SK-N-SH (cell line): Measurements from ENCODE around the gene RPL29. TPM values are rescaled to one million over a fixed set of nuclear protein-coding genes. Genes with fewer than 3 reads are reported as not detected.
A peak's percentile ranks its signal among the peaks of the same experiment; 100 is the strongest.

Experiments used
- CTCF ChIA-PET: fragments of 300-600, 350-600 bp; formaldehyde crosslinking; extraction: SDS; loops from one replicate; lab custom pipeline; 2021; lab: Yijun Ruan, JAX
- POLR2A ChIA-PET: fragments of 350-600 bp; sonication (Branson Sonifier 250); formaldehyde crosslinking; extraction: SDS; loops from one replicate; lab custom pipeline; 2020; ENCODE audit warnings: antibody characterized with exemption, inconsistent platforms; lab: Yijun Ruan, JAX
- DNase-seq: peaks from one replicate; pipeline ENCODE4 v3.0.0; 2012
- H2AFZ ChIP-seq: fragments of 200-600 bp; sonication (generic); 2 replicates; pipeline ENCODE4 v1.8.1; 2016; ENCODE audit warnings: antibody characterized with exemption, mild to moderate bottlenecking, low read depth
- H3F3A ChIP-seq: fragments of 200-600 bp; sonication (generic); replicated peaks from 2 replicates; pipeline ENCODE3; 2016; ENCODE audit warnings: antibody characterized with exemption, mild to moderate bottlenecking; ENCODE audit not compliant: insufficient read depth
- H3K27ac ChIP-seq, 2 experiments: fragments of 200-500 bp in 1 of 2; fragments of 200-600 bp in 1 of 2; sonication (Bioruptor generic) in 1 of 2; sonication (generic), shearing (Covaris generic) in 1 of 2; 2 replicates each; pipeline versions ENCODE4 v1.5.1 to v1.6.1; 2014 to 2016; ENCODE audit warnings: low read depth in 2 of 2, inconsistent platforms in 1 of 2, low read length in 1 of 2, mild to moderate bottlenecking in 1 of 2, mixed read lengths in 1 of 2
- H3K27me3 ChIP-seq: fragments of 200-600 bp; sonication (generic), shearing (Covaris generic); 2 replicates; pipeline ENCODE4 v1.6.1; 2016; ENCODE audit warnings: mixed run types; ENCODE audit not compliant: insufficient read depth
- H3K36me3 ChIP-seq, 2 experiments: fragments of 200-500 bp in 1 of 2; fragments of 200-600 bp in 1 of 2; sonication (Bioruptor generic) in 1 of 2; sonication (generic) in 1 of 2; replicated peaks in 1 of 2; 2 replicates each; pipeline versions ENCODE3 to v1.5.1; 2014 to 2016; ENCODE audit warnings: low read length in 1 of 2, mild to moderate bottlenecking in 1 of 2; ENCODE audit not compliant: insufficient read depth in 2 of 2, control insufficient read depth in 1 of 2
- H3K4me1 ChIP-seq, 2 experiments: fragments of 200-500 bp in 1 of 2; fragments of 200-600 bp in 1 of 2; sonication (Bioruptor generic) in 1 of 2; sonication (generic), shearing (Covaris generic) in 1 of 2; 2 replicates each; pipeline versions ENCODE4 v1.5.1 to v1.6.1; 2014 to 2016; ENCODE audit warnings: low read depth in 1 of 2, low read length in 1 of 2, mixed run types in 1 of 2; ENCODE audit not compliant: insufficient read depth in 2 of 2, control insufficient read depth in 1 of 2
- H3K4me2 ChIP-seq: fragments of 200-600 bp; sonication (generic), shearing (Covaris generic); 2 replicates; pipeline ENCODE4 v1.6.1; 2017; ENCODE audit warnings: mixed run types
- H3K4me3 ChIP-seq, 2 experiments: fragments of 200-500 bp in 1 of 2; fragments of 200-600 bp in 1 of 2; sonication (Bioruptor generic) in 1 of 2; sonication (generic), shearing (Covaris generic) in 1 of 2; 2 replicates each; pipeline versions ENCODE4 v1.5.1 to v1.8.1; 2014 to 2016; ENCODE audit warnings: low read depth in 2 of 2, inconsistent platforms in 1 of 2, low read length in 1 of 2, mild to moderate bottlenecking in 1 of 2, mixed read lengths in 1 of 2, moderate library complexity in 1 of 2
- H3K79me2 ChIP-seq: fragments of 200-600 bp; sonication (generic); 2 replicates; pipeline ENCODE4 v1.8.1; 2017; ENCODE audit warnings: mild to moderate bottlenecking; ENCODE audit not compliant: insufficient read depth
- H3K9ac ChIP-seq: fragments of 200-600 bp; sonication (generic); 2 replicates; pipeline ENCODE4 v1.6.1; 2017; ENCODE audit warnings: mixed run types
- H3K9me2 ChIP-seq: fragments of 200-600 bp; sonication (generic); 2 replicates; pipeline ENCODE4 v1.6.1; 2017; ENCODE audit warnings: mixed run types
- H3K9me3 ChIP-seq: fragments of 200-600 bp; sonication (generic); 2 replicates; pipeline ENCODE4 v1.6.1; 2017; ENCODE audit warnings: mixed run types, mild to moderate bottlenecking, moderate library complexity
- H4K20me1 ChIP-seq: fragments of 200-600 bp; sonication (generic); 2 replicates; pipeline ENCODE4 v1.6.1; 2017; ENCODE audit warnings: mild to moderate bottlenecking, mixed run types; ENCODE audit not compliant: insufficient read depth
- CHD2 ChIP-seq: fragments of 150-350 bp; IDR thresholded peaks from 2 replicates; pipeline ENCODE4 v1.6.1; 2018; ENCODE audit warnings: low read length; ENCODE audit not compliant: partially characterized antibody
- ELF1 ChIP-seq: IDR thresholded peaks from 2 replicates; pipeline ENCODE4 v1.4.0; 2012
- FOSL2 ChIP-seq: IDR thresholded peaks from 2 replicates; pipeline ENCODE4 v1.4.0; 2012; ENCODE audit warnings: low read depth, mild to moderate bottlenecking, moderate library complexity, borderline replicate concordance
- FOXJ3 ChIP-seq: sonication (generic); formaldehyde crosslinking; IDR thresholded peaks from 2 replicates; pipeline ENCODE4 v1.5.1; 2020; ENCODE audit warnings: mild to moderate bottlenecking, missing genetic modification reagents
- JUND ChIP-seq: IDR thresholded peaks from 2 replicates; pipeline ENCODE4 v1.4.0; 2012
- MXI1 ChIP-seq: IDR thresholded peaks from 2 replicates; pipeline ENCODE4 v1.6.1; 2012; ENCODE audit warnings: mild to moderate bottlenecking, low read depth, low read length, improper control_type of control experiment
- NFIC ChIP-seq: IDR thresholded peaks from 2 replicates; pipeline ENCODE4 v1.4.0; 2012; ENCODE audit warnings: borderline replicate concordance
- NRF1 ChIP-seq: IDR thresholded peaks from 2 replicates; pipeline ENCODE4 v1.6.1; 2012; ENCODE audit warnings: low read depth, mild to moderate bottlenecking, low read length
- POLR2AphosphoS5 ChIP-seq: IDR thresholded peaks from 2 replicates; pipeline ENCODE4 v1.6.1; 2012; ENCODE audit warnings: low read depth, low read length
- RCOR1 ChIP-seq: fragments of 150-350 bp; IDR thresholded peaks from 2 replicates; pipeline ENCODE4 v1.6.1; 2017; ENCODE audit warnings: antibody characterized with exemption, low read length
- RXRA ChIP-seq: IDR thresholded peaks from 2 replicates; pipeline ENCODE4 v1.4.0; 2012; ENCODE audit warnings: low read depth, mild to moderate bottlenecking, borderline replicate concordance
- SIN3A ChIP-seq: IDR thresholded peaks from 2 replicates; pipeline ENCODE4 v1.6.1; 2012; ENCODE audit warnings: low read depth, mild to moderate bottlenecking, low read length, moderate library complexity, borderline replicate concordance
- SMC3 ChIP-seq: IDR thresholded peaks from 2 replicates; pipeline ENCODE4 v1.6.1; 2012; ENCODE audit warnings: low read depth, low read length, improper control_type of control experiment
- TAF1 ChIP-seq: IDR thresholded peaks from 2 replicates; pipeline ENCODE4 v1.6.1; 2012; ENCODE audit warnings: low read depth, mild to moderate bottlenecking, low read length, moderate library complexity, borderline replicate concordance
- TEAD4 ChIP-seq: IDR thresholded peaks from 2 replicates; pipeline ENCODE4 v1.4.0; 2012; ENCODE audit warnings: mild to moderate bottlenecking, borderline replicate concordance; ENCODE audit not compliant: insufficient read depth
- YY1 ChIP-seq: IDR thresholded peaks from 2 replicates; pipeline ENCODE4 v1.4.0; 2012; ENCODE audit warnings: low read depth, mild to moderate bottlenecking
- WGBS: methylation state at CpG from one replicate; pipeline ENCODE4 v1.1.6; 2017; ENCODE audit warnings: low lambda C conversion rate; 5-methylcytosine and 5-hydroxymethylcytosine counted together
- polyA plus RNA-seq, 3 experiments: library from polyadenylated mRNA; depleted of rRNA; stranded (reverse); fragments of >200 nt; gene quantifications; 2 replicates each; pipeline ENCODE4 v1.2.3, GENCODE V29; 2012
- TF ChIP-seq, protein P1 (sequence below): IDR thresholded peaks from 2 replicates; pipeline ENCODE4 v1.4.0; 2012; ENCODE audit warnings: low read depth
- TF ChIP-seq, protein P2 (sequence below): fragments of 150-350 bp; IDR thresholded peaks from 2 replicates; pipeline ENCODE4 v1.6.1; 2017; ENCODE audit warnings: antibody characterized with exemption, low read length, low read depth, borderline replicate concordance
- TF ChIP-seq, protein P3 (sequence below): IDR thresholded peaks from 2 replicates; pipeline ENCODE4 v1.4.0; 2012; ENCODE audit warnings: low read depth, borderline replicate concordance

The RPL29 gene
- polyA plus RNA-seq, 1 of the 3 experiments (the other 2 are of a cell fraction): 3,173 TPM

DNA sequence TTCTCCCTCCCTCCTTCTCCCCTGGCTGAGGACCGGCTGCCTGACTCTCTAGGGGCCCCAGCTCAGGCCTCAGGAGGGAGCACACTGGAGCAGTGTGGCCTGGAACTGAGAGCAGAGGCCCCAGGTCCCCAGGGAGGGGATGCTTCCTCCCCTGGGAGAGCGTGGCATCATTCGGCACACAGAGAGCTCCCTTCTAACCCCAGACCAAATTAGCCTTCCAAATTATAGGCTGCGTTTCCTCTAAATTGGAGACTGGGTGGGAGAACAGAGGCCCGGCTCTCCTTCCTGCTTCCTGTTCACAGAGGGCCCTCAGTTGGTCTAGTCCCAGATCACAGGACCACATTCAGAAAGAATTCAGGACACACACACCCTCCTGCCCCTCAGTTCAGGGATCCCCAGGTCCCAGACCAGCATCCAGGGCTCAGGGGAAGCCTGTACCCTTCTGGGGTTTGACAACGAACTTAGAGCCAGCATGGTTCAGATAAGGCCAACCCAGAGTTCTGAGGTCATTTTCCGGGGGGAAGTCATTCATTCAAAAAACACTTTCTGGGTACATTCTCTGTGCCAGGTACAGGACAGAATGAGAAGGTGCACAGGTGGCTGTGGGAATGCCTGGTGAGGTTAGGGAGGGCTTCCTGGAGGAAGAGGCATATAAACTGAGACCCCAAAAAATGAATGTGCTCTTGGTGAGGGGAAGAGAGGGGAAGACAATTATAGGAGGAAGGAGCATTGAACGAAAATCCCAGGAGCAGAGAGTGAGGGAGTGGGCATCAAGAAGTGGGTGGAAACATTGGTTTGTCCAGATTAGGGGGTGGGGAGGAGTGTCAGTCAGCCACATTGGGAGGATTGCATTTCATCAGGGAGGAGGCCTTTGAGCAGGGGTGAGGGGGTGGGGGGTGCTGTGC is 28.4 kb upstream of the RPL29 start:
- Histone ChIP-seq H3K9me2 (no peaks in the 10 kb centered on the region), H3K4me1 (peaks cover 20 to 82% of the 10 kb centered on the region in 2 experiments; a peak in 2 of 4 replicates), H3K4me2 (no peak overlapping the region), H4K20me1 (no peaks in the 10 kb centered on the region), H3F3A (peaks cover 3% of the 10 kb centered on the region), H3K4me3 (no peak overlapping the region), H3K36me3 (no peaks in the 10 kb centered on the region), H3K27me3 (no peaks in the 10 kb centered on the region), H3K9ac (no peak overlapping the region), H3K79me2 (no peaks in the 10 kb centered on the region), H3K27ac (peak overlapping the region in 1 of 2 experiments; percentile 88; a peak in 2 of 4 replicates), H3K9me3 (no peaks in the 10 kb centered on the region), H2AFZ (peak overlapping the region; percentile 68; the same call in 1 of the 2 replicates)
- TF ChIP-seq YY1: no peak
- CTCF ChIA-PET: interaction anchor here (1.1 to 24.7 kb wide), 6 partner anchors 12 to 196 kb away, joined by 3 to 983 read pairs (median 132); partner anchors contain the start of gene DUSP7
- DNase-seq: no peak
- 89% methylated on average over 7 of the region's 8 CpGs for WGBS
- POLR2A ChIA-PET: interaction anchor here (1.0 to 9.4 kb wide), 3 partner anchors 12 to 33 kb away, joined by 3 to 218 read pairs (median 12); partner anchors contain the start of gene DUSP7

DNA sequence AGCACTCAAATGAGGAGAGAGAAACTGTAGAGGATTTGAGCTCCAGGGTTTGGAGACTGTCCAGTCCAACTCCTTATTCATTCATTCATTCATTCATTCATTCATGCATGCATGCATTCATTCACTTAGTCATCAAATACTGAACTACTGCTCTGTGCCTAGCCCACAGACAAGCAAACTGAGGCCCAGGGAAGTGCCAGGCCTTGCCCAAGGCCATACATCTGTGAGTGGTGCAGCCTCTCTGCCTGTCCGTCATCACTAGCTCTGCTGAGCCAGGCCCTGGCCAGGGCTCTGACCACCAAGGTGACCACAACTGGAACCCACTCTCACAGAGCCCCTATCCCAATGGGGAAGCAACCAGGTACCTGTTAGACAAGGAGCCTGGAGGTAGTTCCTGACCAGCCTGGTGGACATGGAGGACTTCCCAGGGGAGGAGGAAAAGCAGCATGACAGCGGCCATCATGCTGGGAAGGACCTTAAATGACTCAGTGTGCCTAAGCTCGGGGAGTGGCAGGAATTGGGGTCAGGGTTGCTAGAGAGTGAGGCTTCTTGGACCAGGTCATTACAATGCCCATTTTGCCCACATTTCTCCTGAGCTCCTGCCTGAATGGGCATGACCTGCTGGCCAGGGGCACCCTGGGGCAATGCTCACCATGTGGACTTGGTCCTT is 27.5 kb upstream of the RPL29 start:
- ChIA-PET POLR2A (interaction anchor here (1.0 kb wide), 1 partner anchor 13 kb away, joined by 3 read pairs; no protein-coding TSS in a partner anchor), CTCF (interaction anchor here (1.1 to 24.7 kb wide), 6 partner anchors 9 to 197 kb away, joined by 3 to 983 read pairs (median 5); partner anchors contain the start of gene DUSP7)
- Histone ChIP-seq H3K9me3 (no peaks in the 10 kb centered on the region), H3K4me3 (no peak overlapping the region), H3K27me3 (no peaks in the 10 kb centered on the region), H3K27ac (peak overlapping the region; percentile 40 to 88), H3K9me2 (no peaks in the 10 kb centered on the region), H3K4me2 (peak overlapping the region; percentile 53), H3K36me3 (no peaks in the 10 kb centered on the region), H3K4me1 (peaks cover 20 to 75% of the 10 kb centered on the region in 2 experiments; a peak in 2 of 4 replicates)
- WGBS: 90% methylated on average over 3 of the region's 3 CpGs
- DNase-seq: no peak
- no peak for TF ChIP-seq SMC3
- TF ChIP-seq NFIC: no peak
- TF ChIP-seq, protein P1, sequence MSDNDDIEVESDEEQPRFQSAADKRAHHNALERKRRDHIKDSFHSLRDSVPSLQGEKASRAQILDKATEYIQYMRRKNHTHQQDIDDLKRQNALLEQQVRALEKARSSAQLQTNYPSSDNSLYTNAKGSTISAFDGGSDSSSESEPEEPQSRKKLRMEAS: no peak
- no peak for TF ChIP-seq RCOR1
- TF ChIP-seq RXRA: no peak
- TF ChIP-seq, protein P2, sequence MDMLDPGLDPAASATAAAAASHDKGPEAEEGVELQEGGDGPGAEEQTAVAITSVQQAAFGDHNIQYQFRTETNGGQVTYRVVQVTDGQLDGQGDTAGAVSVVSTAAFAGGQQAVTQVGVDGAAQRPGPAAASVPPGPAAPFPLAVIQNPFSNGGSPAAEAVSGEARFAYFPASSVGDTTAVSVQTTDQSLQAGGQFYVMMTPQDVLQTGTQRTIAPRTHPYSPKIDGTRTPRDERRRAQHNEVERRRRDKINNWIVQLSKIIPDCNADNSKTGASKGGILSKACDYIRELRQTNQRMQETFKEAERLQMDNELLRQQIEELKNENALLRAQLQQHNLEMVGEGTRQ: no peak
- TF ChIP-seq JUND: no peak
- no peak for TF ChIP-seq FOSL2
- TF ChIP-seq CHD2: no peak
- TF ChIP-seq POLR2AphosphoS5: no peak
- TF ChIP-seq ELF1: no peak
- TF ChIP-seq, protein P3, sequence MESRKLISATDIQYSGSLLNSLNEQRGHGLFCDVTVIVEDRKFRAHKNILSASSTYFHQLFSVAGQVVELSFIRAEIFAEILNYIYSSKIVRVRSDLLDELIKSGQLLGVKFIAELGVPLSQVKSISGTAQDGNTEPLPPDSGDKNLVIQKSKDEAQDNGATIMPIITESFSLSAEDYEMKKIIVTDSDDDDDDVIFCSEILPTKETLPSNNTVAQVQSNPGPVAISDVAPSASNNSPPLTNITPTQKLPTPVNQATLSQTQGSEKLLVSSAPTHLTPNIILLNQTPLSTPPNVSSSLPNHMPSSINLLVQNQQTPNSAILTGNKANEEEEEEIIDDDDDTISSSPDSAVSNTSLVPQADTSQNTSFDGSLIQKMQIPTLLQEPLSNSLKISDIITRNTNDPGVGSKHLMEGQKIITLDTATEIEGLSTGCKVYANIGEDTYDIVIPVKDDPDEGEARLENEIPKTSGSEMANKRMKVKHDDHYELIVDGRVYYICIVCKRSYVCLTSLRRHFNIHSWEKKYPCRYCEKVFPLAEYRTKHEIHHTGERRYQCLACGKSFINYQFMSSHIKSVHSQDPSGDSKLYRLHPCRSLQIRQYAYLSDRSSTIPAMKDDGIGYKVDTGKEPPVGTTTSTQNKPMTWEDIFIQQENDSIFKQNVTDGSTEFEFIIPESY: no peak
- no peak for TF ChIP-seq SIN3A
- TF ChIP-seq MXI1: no peak
- TF ChIP-seq FOXJ3 (CRISPR knock-in tag): no peak
- no peak for TF ChIP-seq YY1
- TF ChIP-seq TAF1: no peak
- TF ChIP-seq TEAD4: no peak
- TF ChIP-seq NRF1: no peak
- TF ChIP-seq, all 33 proteins: peak for 0
- H4K20me1 ChIP-seq: no peaks in the 10 kb centered on the region
- peak overlapping the region; percentile 68; the same call in 1 of the 2 replicates for H2AFZ ChIP-seq
- H3F3A ChIP-seq: peaks cover 3% of the 10 kb centered on the region
- H3K79me2 ChIP-seq: no peaks in the 10 kb centered on the region
- no peak overlapping the region for H3K9ac ChIP-seq
